HEK293 (cell line): ENCODE data around the gene YJU2.

Experiments
- BCL11B ChIP-seq: fragments of 450-650 bp; formaldehyde crosslinking; IDR thresholded peaks from 2 replicates; pipeline ENCODE4 v1.5.1; 2016; ENCODE audit warnings: low read depth, missing biosample characterization, missing genetic modification characterization
- CTCF ChIP-seq: fragments of 450-650 bp; formaldehyde crosslinking; IDR thresholded peaks from 2 replicates; pipeline ENCODE4 v1.5.1; 2016; ENCODE audit warnings: missing biosample characterization, missing genetic modification characterization
- GLI4 ChIP-seq: fragments of 450-650 bp; formaldehyde crosslinking; IDR thresholded peaks from 2 replicates; pipeline ENCODE4 v1.5.1; 2016; ENCODE audit warnings: missing biosample characterization, missing genetic modification characterization
- YY1 ChIP-seq: fragments of 450-650 bp; formaldehyde crosslinking; IDR thresholded peaks from 2 replicates; pipeline ENCODE4 v1.5.1; 2018; ENCODE audit warnings: missing biosample characterization, missing genetic modification characterization
- ZNF274 ChIP-seq, 2 experiments: fragments of 200-500 bp in 1 of 2; fragments of 450-650 bp in 1 of 2; sonication (Bioruptor generic) in 1 of 2; formaldehyde crosslinking in 1 of 2; IDR thresholded peaks; 2 replicates each; pipeline versions ENCODE4 v1.5.1 to v1.6.1; 2014 to 2016; ENCODE audit warnings: borderline replicate concordance in 1 of 2, inconsistent platforms in 1 of 2, low read length in 1 of 2, missing biosample characterization in 1 of 2, missing genetic modification characterization in 1 of 2
- ZNF48 ChIP-seq: fragments of 450-650 bp; formaldehyde crosslinking; IDR thresholded peaks from 2 replicates; pipeline ENCODE4 v1.5.1; 2016; ENCODE audit warnings: missing biosample characterization, missing genetic modification characterization

- TF ChIP-seq CTCF (tag by site-specific recombination), result no peak
- no peak for TF ChIP-seq GLI4 (tag by site-specific recombination)
- TF ChIP-seq ZNF274 (IDR thresholded peaks at IDR 0.05; ENCODE audit: low read length), result no peak
- TF ChIP-seq ZNF274 (tag by site-specific recombination; IDR thresholded peaks at IDR 0.05; ENCODE audit: borderline replicate concordance), result no peak
- TF ChIP-seq BCL11B, result no peak
- no peak for TF ChIP-seq ZNF48
- no peak for TF ChIP-seq YY1 (tag by site-specific recombination)
Observed at GRCh38 chr19:4268816-4269430, 22.0 kb downstream of the YJU2 start.
